Nephron (organoid): Measurements from ENCODE around the gene SSNA1.

Source experiments
- H3K27ac Mint-ChIP-seq, 3 experiments: 2 replicates each; pipeline ENCODE4 v1.8.0; 2020; ENCODE audit warnings: mixed read lengths in 3 of 3, mild to moderate bottlenecking in 2 of 3, moderate library complexity in 1 of 3
- H3K27me3 Mint-ChIP-seq: 2 replicates; pipeline ENCODE4 v1.8.0; 2021; ENCODE audit warnings: low read depth, mild to moderate bottlenecking, moderate library complexity, mixed read lengths
- H3K36me3 Mint-ChIP-seq: 2 replicates; pipeline ENCODE4 v1.8.0; 2020; ENCODE audit warnings: low read depth, mixed read lengths
- H3K4me1 Mint-ChIP-seq: 2 replicates; pipeline ENCODE4 v1.8.0; 2020; ENCODE audit warnings: mixed read lengths
- H3K4me3 Mint-ChIP-seq, 3 experiments: 2 replicates each; pipeline ENCODE4 v1.8.0; 2020; ENCODE audit warnings: mild to moderate bottlenecking in 3 of 3, mixed read lengths in 3 of 3, moderate library complexity in 2 of 3
- H3K9me3 Mint-ChIP-seq: 2 replicates; pipeline ENCODE4 v1.8.0; 2020; ENCODE audit warnings: mixed read lengths
- CTCF ChIP-seq, 3 experiments: fragments of 200-600 bp; sonication (generic); IDR thresholded peaks; one replicate each; pipeline ENCODE4 v1.5.0; 2021; ENCODE audit warnings: antibody characterized with exemption in 3 of 3; ENCODE audit not compliant: unreplicated experiment in 3 of 3

Gene SSNA1

DNA sequence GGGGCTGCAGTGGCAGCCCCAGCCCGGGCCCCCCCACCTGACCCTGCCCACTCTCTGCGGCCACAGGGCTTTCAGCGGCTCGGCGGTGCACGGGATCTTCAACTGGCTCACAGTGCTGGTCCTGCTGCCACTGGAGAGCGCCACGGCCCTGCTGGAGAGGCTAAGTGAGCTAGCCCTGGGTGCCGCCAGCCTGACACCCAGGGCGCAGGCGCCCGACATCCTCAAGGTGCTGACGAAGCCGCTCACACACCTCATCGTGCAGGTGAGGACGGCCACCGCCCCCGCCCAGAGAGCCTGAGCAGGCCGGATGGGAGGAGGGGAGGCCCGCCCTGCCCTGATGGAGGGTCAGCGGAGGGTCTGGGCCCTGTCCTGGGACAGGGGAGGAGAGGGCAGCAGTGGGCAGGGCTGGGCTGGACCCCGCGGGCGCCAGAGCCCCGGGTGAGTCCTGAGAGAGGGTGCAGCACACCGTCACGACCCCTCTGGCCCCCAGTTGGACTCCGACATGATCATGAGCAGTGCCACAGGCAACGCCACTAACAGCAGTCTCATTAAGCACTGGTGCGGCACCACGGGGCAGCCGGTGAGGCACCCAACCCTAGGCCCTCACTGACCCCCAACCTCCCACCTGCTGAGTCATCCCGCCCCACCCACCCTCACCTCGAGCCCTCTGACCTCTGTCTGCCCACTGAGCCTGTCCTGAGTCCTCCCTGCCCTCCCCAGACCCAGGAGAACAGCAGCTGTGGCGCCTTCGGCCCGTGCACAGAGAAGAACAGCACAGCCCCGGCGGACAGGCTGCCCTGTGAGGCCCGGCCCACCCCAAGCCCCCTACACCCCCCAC, 44.9 kb downstream of the SSNA1 start:
- no peak for TF ChIP-seq CTCF (IDR thresholded peaks at IDR 0.05; ENCODE audit: unreplicated experiment in 3 of 3)
- H3K36me3 Mint-ChIP-seq = no peaks in the 10 kb centered on the region
- peaks cover 5% of the 10 kb centered on the region for H3K27me3 Mint-ChIP-seq
- no peak overlapping the region for H3K27ac Mint-ChIP-seq
- H3K9me3 Mint-ChIP-seq = no peaks in the 10 kb centered on the region
- peaks cover 13% of the 10 kb centered on the region for H3K4me1 Mint-ChIP-seq
- H3K4me3 Mint-ChIP-seq = no peak overlapping the region

DNA sequence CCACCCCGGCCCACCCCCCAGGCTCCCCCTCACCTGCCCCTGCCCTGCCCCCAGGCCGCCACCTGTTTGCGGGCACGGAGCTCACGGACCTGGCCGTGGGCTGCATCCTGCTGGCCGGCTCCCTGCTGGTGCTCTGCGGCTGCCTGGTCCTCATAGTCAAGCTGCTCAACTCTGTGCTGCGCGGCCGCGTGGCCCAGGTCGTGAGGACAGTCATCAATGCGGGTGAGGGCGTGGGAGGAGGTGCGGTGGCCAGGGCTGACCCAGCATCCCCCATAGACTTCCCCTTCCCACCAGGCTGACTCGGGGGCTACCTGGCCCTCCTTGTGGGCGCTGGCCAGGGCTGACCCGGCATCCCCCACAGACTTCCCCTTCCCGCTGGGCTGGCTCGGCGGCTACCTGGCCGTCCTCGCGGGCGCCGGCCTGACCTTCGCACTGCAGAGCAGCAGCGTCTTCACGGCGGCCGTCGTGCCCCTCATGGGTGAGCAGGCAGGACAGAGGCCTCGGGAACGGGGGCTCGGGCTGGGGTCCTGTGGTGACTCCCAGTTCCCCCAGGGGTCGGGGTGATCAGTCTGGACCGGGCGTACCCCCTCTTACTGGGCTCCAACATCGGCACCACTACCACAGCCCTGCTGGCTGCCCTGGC, 45.7 kb downstream of the SSNA1 start:
- Mint-ChIP-seq H3K27ac (no peak overlapping the region), H3K36me3 (no peaks in the 10 kb centered on the region), H3K9me3 (no peaks in the 10 kb centered on the region), H3K4me3 (no peak overlapping the region), H3K27me3 (peaks cover 5% of the 10 kb centered on the region), H3K4me1 (peaks cover 19% of the 10 kb centered on the region)
- no peak for TF ChIP-seq CTCF (IDR thresholded peaks at IDR 0.05; ENCODE audit: unreplicated experiment in 3 of 3)

DNA sequence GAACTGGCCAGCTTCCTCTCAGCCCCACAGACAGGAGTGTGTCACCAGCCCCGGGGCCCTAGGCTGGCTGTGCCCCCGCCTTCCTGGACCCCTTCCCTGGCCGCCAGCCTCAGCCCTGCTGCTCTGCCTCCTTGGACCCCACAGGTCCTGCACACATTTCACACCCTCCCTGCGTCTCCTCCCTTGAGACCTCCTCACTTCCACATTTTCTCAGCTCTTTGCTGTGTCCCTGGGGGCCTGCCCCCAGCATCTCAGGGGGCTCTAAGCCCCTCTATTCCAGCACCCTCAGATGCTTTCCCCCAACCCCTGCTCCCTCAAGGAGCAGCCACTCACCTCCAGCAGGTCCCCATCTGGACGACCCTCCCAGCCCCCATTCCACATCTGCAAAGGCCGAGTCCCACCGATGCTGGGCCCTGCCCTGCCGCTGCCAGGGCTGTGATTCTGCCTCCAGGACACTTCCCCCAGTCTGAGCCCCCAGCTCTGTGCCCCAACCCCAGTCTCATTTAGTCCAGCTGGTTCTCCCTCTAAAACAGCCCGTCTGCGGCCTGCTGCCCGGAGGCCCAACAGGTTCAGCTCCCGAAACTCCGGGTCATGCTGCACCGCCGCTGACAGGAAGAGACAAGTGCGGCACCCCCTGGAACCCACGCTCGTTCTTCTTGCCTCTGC, 46.4 kb downstream of the SSNA1 start:
- no peak for TF ChIP-seq CTCF (IDR thresholded peaks at IDR 0.05; ENCODE audit: unreplicated experiment in 3 of 3)
- Mint-ChIP-seq H3K36me3 (no peaks in the 10 kb centered on the region), H3K4me1 (peaks cover 19% of the 10 kb centered on the region), H3K27ac (peak overlapping the region in 1 of 3 experiments; percentile 35), H3K27me3 (peaks cover 5% of the 10 kb centered on the region), H3K9me3 (no peaks in the 10 kb centered on the region), H3K4me3 (peak overlapping the region in 2 of 3 experiments; percentile 40 to 42)

GRCh38 chr9:137235424-137236237, 47.2 kb downstream of the SSNA1 start:
- Mint-ChIP-seq H3K27ac (peak overlapping the region in 1 of 3 experiments; percentile 35), H3K9me3 (no peaks in the 10 kb centered on the region), H3K27me3 (peaks cover 5% of the 10 kb centered on the region), H3K4me3 (peak overlapping the region in 1 of 3 experiments; percentile 40), H3K36me3 (no peaks in the 10 kb centered on the region), H3K4me1 (peaks cover 19% of the 10 kb centered on the region)
- TF ChIP-seq CTCF (IDR thresholded peaks at IDR 0.05; ENCODE audit: unreplicated experiment in 3 of 3) = no peak

DNA sequence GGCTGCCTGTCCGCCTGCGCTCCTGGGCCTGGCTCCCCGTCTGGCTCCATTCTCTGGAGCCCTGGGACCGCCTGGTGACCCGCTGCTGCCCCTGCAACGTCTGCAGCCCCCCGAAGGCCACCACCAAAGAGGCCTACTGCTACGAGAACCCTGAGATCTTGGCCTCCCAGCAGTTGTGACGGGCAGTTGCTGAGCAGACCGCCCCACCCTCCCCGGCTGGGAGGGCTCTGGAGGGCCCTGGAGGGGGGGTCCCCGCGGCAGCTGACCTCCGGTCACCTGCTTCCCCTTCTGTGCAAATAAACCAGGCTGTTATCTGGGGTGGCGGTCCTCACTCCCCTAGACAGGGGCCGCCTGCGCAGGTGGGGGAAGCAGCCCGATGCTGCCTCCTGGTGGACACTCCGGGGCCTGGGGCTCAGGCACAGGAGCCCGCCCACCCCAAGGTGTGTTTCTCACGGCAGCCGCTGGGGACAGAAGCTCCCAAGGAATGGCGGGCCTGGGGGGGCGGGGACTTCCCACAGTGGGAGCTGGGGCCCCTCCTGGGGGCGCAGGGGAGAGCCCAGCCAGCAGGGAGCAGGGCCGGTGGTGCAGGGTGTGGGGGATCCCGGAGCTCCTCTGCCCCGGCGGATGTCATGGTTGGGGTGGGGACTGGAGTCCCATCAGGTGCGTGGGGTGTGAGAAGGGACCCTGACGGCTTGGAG, 47.9 kb downstream of the SSNA1 start:
- Mint-ChIP-seq H3K27ac (no peak overlapping the region), H3K4me3 (no peak overlapping the region), H3K4me1 (peaks cover 24% of the 10 kb centered on the region), H3K36me3 (no peaks in the 10 kb centered on the region), H3K27me3 (peaks cover 5% of the 10 kb centered on the region), H3K9me3 (no peaks in the 10 kb centered on the region)
- peak; percentile 99 to 100 (median 100) for TF ChIP-seq CTCF (IDR thresholded peaks at IDR 0.05; ENCODE audit: unreplicated experiment in 3 of 3)
